Right forelimb (tissue), 1 donor: ENCODE data around the gene YY1.
"Not testable (repeated sequence)": the region's sequence is repeated elsewhere in the genome, so short reads cannot be mapped to it uniquely, and the experiment has no call there.

Experiments used
- DNase-seq: peaks from one replicate; pipeline ENCODE4 v3.0.0-alpha.2; 2018

The YY1 gene

GRCh38 chr14:100297320-100298300 lies 58.7 kb downstream of the YY1 start:
- DNase-seq, result peak; percentile 81

GRCh38 chr14:100298551-100299237 lies 59.8 kb downstream of the YY1 start:
- peak; percentile 43 for DNase-seq

DNA sequence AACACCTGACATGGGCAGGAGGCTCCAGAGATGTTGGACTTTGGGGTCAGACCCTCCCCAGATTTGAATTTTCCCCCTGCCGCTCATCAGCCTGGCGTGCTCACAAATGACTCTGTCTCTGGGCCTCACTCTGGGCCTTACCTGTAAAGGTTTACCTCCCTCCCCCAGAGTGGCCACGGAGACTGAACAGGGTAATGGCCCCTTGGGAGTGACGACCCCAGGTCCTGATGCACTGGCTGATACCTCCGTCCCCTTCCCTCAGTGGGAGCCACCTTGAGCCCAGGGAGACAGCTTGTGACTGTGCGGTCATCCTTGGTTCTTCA lies 60.3 kb downstream of the YY1 start:
- no peak for DNase-seq

DNA sequence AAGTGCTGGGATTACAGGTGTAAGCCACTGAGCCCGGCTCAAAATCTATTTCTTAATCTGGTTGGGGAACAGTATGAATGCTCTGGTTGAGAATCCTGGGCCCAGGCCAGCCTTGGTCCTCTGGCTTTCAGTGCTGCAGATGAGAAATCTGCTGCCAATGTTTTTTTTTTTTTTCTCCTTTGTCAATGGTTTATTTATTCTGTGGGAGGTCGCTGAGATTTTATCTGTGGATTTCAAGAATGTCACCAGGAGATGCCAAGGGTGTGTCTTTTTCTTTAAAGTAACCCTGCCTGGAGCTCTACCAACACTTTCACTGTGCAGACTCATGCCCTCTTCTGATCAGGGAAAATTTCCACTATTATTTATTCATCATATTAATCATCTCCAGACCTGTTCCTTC lies 63.7 kb downstream of the YY1 start:
- no peak for DNase-seq

- no peak for DNase-seq
Observed at GRCh38 chr14:100303179-100303578, 64.2 kb downstream of the YY1 start.

DNA sequence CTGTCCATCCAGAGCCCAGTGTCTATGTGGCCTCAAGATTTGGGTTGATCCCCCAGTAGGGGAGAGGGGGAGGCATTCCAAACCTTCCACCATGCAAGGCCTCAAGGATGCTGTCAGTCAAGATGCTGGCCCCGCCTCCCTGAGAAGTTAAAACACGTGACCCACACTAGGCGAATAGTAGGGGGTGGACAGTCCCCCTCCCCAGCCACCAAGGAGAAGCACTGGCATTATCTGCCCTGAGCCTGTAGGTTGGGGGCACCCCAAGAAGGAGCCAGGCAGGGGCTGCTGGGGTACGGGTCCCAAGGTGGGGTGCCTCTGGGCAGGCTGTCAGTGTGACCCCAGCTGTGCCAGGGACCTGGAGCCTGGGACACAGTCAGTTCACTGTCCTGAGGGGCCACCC lies 65.0 kb downstream of the YY1 start:
- DNase-seq, result no peak

DNA sequence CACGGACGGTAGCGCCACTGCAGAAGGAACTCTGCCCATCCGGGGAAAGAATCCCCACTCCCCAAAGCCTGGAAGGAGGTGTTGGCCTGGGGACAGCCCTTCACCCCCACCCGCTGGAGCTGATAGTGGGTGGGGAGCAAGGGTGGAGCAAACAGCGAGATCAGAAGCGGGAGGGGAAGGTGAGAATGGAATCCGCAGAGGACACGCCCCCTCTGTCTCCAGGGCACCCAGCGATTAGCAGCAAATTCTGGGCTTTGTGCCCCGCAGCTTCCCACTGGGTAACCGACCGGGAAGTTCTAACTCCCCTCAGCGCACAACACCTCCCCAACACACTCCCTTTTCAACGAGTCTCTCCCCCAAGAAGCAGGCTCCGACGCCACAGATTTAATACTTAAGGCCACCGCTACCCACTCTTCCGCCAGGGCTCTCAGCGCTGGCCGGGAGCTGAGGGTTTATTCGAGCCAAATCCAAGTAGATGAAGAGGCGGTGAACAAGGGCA lies 65.9 kb downstream of the YY1 start:
- DNase-seq, result no peak

GRCh38 chr14:100305324-100306100 lies 66.6 kb downstream of the YY1 start:
- DNase-seq, result no peak

GRCh38 chr14:100306101-100306997 lies 67.4 kb downstream of the YY1 start, which contains the start of gene SLC25A29:
Gene SLC25A29, minus strand, starts transcription at chr14:100306444. Its CDS starts 212 bp downstream, at chr14:100306232.
- peak; percentile 90 for DNase-seq

- no peak for DNase-seq
Observed at GRCh38 chr14:100306998-100307765, 68.2 kb downstream of the YY1 start.

DNA sequence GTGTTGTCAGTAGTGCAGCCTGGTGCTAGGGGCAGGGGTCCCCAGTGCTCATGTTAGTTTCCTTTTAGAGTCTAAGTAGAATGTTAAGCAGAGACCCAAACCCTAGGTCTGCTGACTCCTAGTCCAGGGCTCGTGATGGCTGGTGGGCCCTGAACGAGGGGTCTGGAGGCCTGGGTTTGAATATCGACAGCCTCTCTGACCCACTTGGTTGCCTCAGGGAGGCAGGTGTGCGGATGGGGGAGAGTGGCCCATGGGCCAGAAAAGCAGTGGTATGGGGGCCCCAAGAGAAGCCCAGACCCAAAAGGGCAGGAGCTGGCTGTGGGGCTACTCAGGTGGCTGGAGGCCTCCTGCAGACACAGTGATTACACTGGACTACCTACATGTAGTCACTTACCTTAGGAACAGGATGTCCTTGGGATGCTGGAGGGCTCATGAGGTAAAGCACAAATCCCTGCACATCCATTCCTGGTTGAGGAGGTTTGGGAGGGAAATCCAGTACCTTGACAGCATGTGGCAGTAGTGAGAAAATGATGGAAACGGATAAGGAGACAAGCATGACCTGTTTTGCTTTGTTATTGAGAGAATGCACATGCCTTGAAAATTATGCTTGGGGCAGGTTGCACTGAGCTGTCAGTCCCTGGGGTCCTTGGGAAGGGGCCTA lies 69.0 kb downstream of the YY1 start:
- no peak for DNase-seq

DNA sequence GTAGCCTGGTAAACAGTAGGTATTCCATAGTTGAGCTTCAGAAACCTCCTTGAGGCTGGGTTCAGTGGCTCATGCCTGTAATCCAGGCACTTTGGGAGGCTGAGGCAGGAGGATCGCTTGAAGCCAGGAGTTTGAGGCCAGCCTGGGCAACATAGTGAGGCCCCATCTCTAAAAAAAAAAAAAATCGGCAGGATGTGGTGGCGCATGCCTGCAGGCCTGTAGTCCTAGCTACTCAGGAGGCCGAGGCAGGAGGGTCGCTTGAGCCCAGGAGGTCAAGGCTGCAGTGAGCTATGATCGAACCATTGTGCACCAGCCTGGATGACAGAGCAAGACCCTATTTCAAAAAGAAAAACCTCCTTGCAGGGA lies 69.5 kb downstream of the YY1 start:
- not testable (repeated sequence) for DNase-seq

DNA sequence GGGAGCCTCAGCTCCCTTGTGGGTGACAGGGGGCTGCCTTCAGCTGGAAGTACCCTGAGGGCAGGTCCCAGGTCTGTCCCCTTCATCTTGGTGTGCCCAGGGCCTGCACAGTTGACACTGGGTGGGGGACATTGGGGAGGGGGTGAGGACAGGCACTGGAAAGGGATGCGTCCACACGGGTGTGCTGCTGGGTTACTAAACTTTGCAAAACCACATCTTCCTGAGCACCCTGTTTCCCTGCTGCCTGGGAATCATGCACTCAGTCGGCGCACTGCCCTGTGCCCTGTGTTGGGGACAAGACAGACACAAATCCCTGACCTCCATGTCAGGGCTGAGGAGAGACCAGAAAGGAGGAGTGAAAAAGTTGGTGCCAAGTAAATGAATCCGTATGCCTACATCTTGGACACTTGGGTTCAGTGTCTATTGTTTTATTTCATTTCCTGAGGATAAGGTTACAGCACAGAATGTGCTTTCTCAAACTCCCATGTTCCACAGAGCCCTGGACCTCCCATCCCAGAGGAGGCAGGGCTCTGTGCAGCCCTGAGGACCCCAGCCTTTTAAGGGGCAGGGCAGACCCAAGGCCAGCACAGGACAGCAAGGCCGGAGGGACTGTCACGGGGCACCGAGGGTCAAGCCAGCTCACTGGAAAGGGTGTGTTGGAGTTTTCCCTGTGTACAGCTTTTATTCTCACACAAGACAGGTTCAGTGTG lies 70.2 kb downstream of the YY1 start:
- no peak for DNase-seq

DNA sequence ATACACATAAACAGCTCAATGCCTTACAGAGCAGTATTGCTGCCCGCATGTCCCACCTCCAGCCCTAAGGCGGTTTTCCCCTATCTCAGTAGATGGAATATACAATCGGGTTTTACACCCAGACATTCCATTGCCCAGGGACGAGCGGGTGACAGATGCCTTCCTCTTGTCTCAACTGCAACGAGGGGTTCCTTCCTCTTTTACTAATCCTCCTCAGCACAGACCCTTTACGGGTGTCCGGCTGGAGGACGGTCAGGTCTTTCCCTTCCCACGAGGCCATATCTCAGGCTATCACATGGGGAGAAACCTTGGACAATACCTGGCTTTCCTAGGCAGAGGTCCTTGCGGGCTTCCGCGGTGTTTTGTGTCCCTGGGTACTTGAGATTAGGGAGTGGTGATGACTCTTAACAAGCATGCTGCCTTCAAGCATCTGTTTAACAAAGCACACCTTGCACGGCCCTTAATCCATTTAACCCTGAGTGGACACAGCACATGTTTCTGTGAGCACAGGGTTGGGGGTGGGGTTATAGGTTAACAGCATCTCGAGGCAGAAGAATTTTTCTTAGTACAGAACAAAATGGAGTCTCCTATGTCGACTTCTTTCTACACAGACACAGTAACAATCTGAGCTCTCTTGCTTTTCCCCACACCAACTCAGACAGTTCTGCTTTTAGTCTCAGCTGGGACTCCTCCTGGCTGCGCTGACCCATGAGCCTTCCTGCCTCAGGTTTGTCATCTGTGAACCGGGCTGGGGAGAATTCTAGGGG lies 73.3 kb downstream of the YY1 start:
- DNase-seq, result not testable (repeated sequence)

DNA sequence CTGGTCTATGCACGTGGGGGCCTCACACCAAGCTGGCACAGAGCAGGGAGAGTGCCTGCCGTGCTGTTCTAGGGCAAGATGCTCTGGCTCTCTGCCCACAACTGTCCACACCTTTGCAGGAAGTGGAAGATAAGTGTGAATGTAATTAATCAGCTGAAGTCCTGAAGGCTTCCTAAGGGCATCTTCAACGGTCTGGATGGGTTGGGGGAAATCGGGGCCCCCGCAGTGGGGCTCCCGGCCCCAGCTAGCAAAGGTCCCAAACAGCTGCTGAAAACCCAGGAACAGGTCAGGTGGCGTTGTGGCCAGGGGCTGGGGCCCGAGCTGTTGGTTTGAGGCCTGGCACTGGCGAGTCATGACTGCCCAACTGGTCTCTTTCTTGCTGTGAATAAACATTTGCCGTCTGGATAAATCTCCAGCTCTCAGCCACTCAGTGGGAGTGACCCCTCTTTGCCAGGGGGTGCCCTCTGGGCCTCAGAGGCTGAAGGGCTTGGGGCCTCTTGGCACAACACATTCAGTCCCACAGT lies 74.0 kb downstream of the YY1 start:
- no peak for DNase-seq

GRCh38 chr14:100313464-100314230 lies 74.7 kb downstream of the YY1 start:
- DNase-seq, result no peak

GRCh38 chr14:100314724-100315123 lies 75.8 kb downstream of the YY1 start:
- DNase-seq, result no peak

- no peak for DNase-seq
Observed at GRCh38 chr14:100317389-100317788, 78.4 kb downstream of the YY1 start.
